RCC 7860 (cell line): ENCODE results near the gene PLEKHO2.

Experiments
- DNase-seq: peaks from one replicate; pipeline ENCODE4 v3.0.0-alpha.2; 2015; ENCODE audit warnings: low spot score
- FAIRE-seq: peaks from 2 replicates; lab custom pipeline; 2012; peaks lifted over from hg19 to GRCh38; lab: Jason Lieb, UNC

Gene PLEKHO2

GRCh38 chr15:64891561-64891960 is 49.8 kb downstream of the PLEKHO2 start:
- no peak for FAIRE-seq
- DNase-seq = no peak

- DNase-seq = no peak
- FAIRE-seq = no peak
Observed at GRCh38 chr15:64892847-64893403, 51.2 kb downstream of the PLEKHO2 start.

- no peak for DNase-seq
- no peak for FAIRE-seq
Observed at GRCh38 chr15:64893481-64894394, 52.0 kb downstream of the PLEKHO2 start.

GRCh38 chr15:64894395-64895056 is 52.8 kb downstream of the PLEKHO2 start:
- FAIRE-seq (no peak), DNase-seq (no peak)

- DNase-seq = no peak
Observed at GRCh38 chr15:64895285-64896065, 53.8 kb downstream of the PLEKHO2 start.

GRCh38 chr15:64896371-64897069 is 54.8 kb downstream of the PLEKHO2 start:
- FAIRE-seq (no peak), DNase-seq (no peak)

More at GRCh38 chr15:64895285-64896065, 53.8 kb downstream of the PLEKHO2 start:
- FAIRE-seq = no peak

- FAIRE-seq (no peak), DNase-seq (peak; percentile 13)
Observed at GRCh38 chr15:64897345-64897985, 55.8 kb downstream of the PLEKHO2 start.

GRCh38 chr15:64898406-64898805 is 56.7 kb downstream of the PLEKHO2 start:
- DNase-seq (no peak), FAIRE-seq (no peak)

- no peak for FAIRE-seq
- no peak for DNase-seq
Observed at GRCh38 chr15:64901141-64901540, 59.4 kb downstream of the PLEKHO2 start.

- FAIRE-seq = no peak
- DNase-seq = no peak
Observed at GRCh38 chr15:64901914-64902313, 60.2 kb downstream of the PLEKHO2 start.

GRCh38 chr15:64902863-64903262 is 61.1 kb downstream of the PLEKHO2 start:
- FAIRE-seq = no peak
- DNase-seq = no peak

- FAIRE-seq (no peak), DNase-seq (no peak)
Observed at GRCh38 chr15:64903326-64903950, 61.7 kb downstream of the PLEKHO2 start.

- FAIRE-seq = no peak
- DNase-seq = no peak
Observed at GRCh38 chr15:64904189-64904588, 62.5 kb downstream of the PLEKHO2 start.

GRCh38 chr15:64905119-64905831 is 63.6 kb downstream of the PLEKHO2 start:
- DNase-seq = peak; percentile 16
- FAIRE-seq = no peak

- no peak for DNase-seq
- no peak for FAIRE-seq
Observed at GRCh38 chr15:64905941-64906340, 64.2 kb downstream of the PLEKHO2 start.

GRCh38 chr15:64906402-64906801 is 64.7 kb downstream of the PLEKHO2 start:
- no peak for DNase-seq
- FAIRE-seq = no peak

GRCh38 chr15:64907991-64908390 is 66.3 kb downstream of the PLEKHO2 start:
- FAIRE-seq (no peak), DNase-seq (no peak)

GRCh38 chr15:64909546-64909945 is 67.8 kb downstream of the PLEKHO2 start:
- DNase-seq = no peak
- no peak for FAIRE-seq
